Kidney epithelial cell (primary cell): ENCODE data around the gene LRRC37A2. TPM values are rescaled to one million over a fixed set of nuclear protein-coding genes. Genes with fewer than 3 reads are reported as not detected.
"Not testable (repeated sequence)": the region's sequence is repeated elsewhere in the genome, so short reads cannot be mapped to it uniquely, and the experiment has no call there.

Experiments used
- DNase-seq: peaks from one replicate; pipeline ENCODE4 v3.0.0-alpha.2; 2010; ENCODE audit warnings: low read depth
- H3K27me3 ChIP-seq: 2 replicates; pipeline ENCODE4 v1.6.0; 2011; ENCODE audit warnings: low read length; ENCODE audit not compliant: control insufficient read depth, insufficient read depth
- H3K36me3 ChIP-seq: 2 replicates; pipeline ENCODE4 v1.5.1; 2011; ENCODE audit warnings: low read length; ENCODE audit not compliant: control insufficient read depth, insufficient read depth
- H3K4me3 ChIP-seq: 2 replicates; pipeline ENCODE4 v1.5.1; 2011; ENCODE audit warnings: low read depth, mild to moderate bottlenecking, control low read depth, low read length
- total RNA-seq: library from RNA; depleted of rRNA; stranded (reverse); fragments of >200 nt; gene quantifications from 2 replicates; pipeline ENCODE4 v1.2.3, GENCODE V29; 2015

LRRC37A2 gene
- 6.3 and 6.4 TPM in 2 replicates for total RNA-seq

- DNase-seq, H3K27me3 ChIP-seq, H3K36me3 ChIP-seq: not testable (repeated sequence)
Measured at GRCh38 chr17:46512168-46512567, at the start of gene LRRC37A2. Gene LRRC37A2 (plus strand): TSS chr17:46512468. CDS start chr17:46512713, 245 bp downstream.

GRCh38 chr17:46467618-46468017 lies 44.6 kb upstream of the LRRC37A2 start:
- H3K4me3 ChIP-seq, DNase-seq, H3K36me3 ChIP-seq, H3K27me3 ChIP-seq: not testable (repeated sequence)

More at GRCh38 chr17:46512168-46512567, at the start of gene LRRC37A2:
- not testable (repeated sequence) for H3K4me3 ChIP-seq

- DNase-seq, H3K27me3 ChIP-seq, H3K36me3 ChIP-seq, H3K4me3 ChIP-seq: not testable (repeated sequence)
Measured at GRCh38 chr17:46474489-46474888, 37.8 kb upstream of the LRRC37A2 start.

GRCh38 chr17:46475583-46475982 lies 36.7 kb upstream of the LRRC37A2 start:
- not testable (repeated sequence) for H3K27me3 ChIP-seq, H3K4me3 ChIP-seq, DNase-seq, H3K36me3 ChIP-seq

- not testable (repeated sequence) for DNase-seq, H3K4me3 ChIP-seq, H3K27me3 ChIP-seq, H3K36me3 ChIP-seq
Measured at GRCh38 chr17:46478823-46479222, 33.4 kb upstream of the LRRC37A2 start.

GRCh38 chr17:46481310-46481709 lies 31.0 kb upstream of the LRRC37A2 start:
- H3K27me3 ChIP-seq, H3K36me3 ChIP-seq, H3K4me3 ChIP-seq, DNase-seq: not testable (repeated sequence)

GRCh38 chr17:46492021-46492420 lies 20.2 kb upstream of the LRRC37A2 start:
- not testable (repeated sequence) for DNase-seq, H3K4me3 ChIP-seq, H3K36me3 ChIP-seq, H3K27me3 ChIP-seq

GRCh38 chr17:46499437-46500139 lies 12.7 kb upstream of the LRRC37A2 start:
- DNase-seq, H3K4me3 ChIP-seq, H3K27me3 ChIP-seq, H3K36me3 ChIP-seq: not testable (repeated sequence)

- H3K27me3 ChIP-seq, H3K36me3 ChIP-seq, DNase-seq, H3K4me3 ChIP-seq: not testable (repeated sequence)
Measured at GRCh38 chr17:46505896-46506295, 6.4 kb upstream of the LRRC37A2 start.

GRCh38 chr17:46534716-46535115 lies 22.4 kb downstream of the LRRC37A2 start:
- not testable (repeated sequence) for DNase-seq, H3K27me3 ChIP-seq, H3K36me3 ChIP-seq, H3K4me3 ChIP-seq

- DNase-seq, H3K4me3 ChIP-seq, H3K36me3 ChIP-seq, H3K27me3 ChIP-seq: not testable (repeated sequence)
Measured at GRCh38 chr17:46548607-46549006, 36.3 kb downstream of the LRRC37A2 start.

GRCh38 chr17:46559155-46559554 lies 46.9 kb downstream of the LRRC37A2 start:
- H3K27me3 ChIP-seq, H3K36me3 ChIP-seq, H3K4me3 ChIP-seq, DNase-seq: not testable (repeated sequence)

GRCh38 chr17:46560048-46560447 lies 47.8 kb downstream of the LRRC37A2 start:
- not testable (repeated sequence) for H3K27me3 ChIP-seq, DNase-seq

GRCh38 chr17:46566284-46566683 lies 54.0 kb downstream of the LRRC37A2 start:
- H3K36me3 ChIP-seq, H3K4me3 ChIP-seq, DNase-seq, H3K27me3 ChIP-seq: not testable (repeated sequence)

More at GRCh38 chr17:46560048-46560447, 47.8 kb downstream of the LRRC37A2 start:
- H3K4me3 ChIP-seq, H3K36me3 ChIP-seq: not testable (repeated sequence)

- H3K4me3 ChIP-seq, H3K27me3 ChIP-seq, DNase-seq, H3K36me3 ChIP-seq: not testable (repeated sequence)
Measured at GRCh38 chr17:46566980-46567379, 54.7 kb downstream of the LRRC37A2 start.
